Loucy (cell line): Measurements from ENCODE around the gene PACRG.

Experiments used
- H2AFZ ChIP-seq: fragments of 200-600 bp; sonication (generic); 2 replicates; pipeline ENCODE4 v1.6.0; 2016; ENCODE audit warnings: antibody characterized with exemption, mild to moderate bottlenecking, low read length, moderate library complexity
- H3F3A ChIP-seq: fragments of 200-600 bp; 2 replicates; pipeline ENCODE4 v1.6.0; 2016; ENCODE audit warnings: antibody characterized with exemption, low read depth, mild to moderate bottlenecking
- H3K27me3 ChIP-seq: fragments of 200-600 bp; sonication (generic); 2 replicates; pipeline ENCODE4 v1.6.1; 2014; ENCODE audit warnings: low read length, mild to moderate bottlenecking; ENCODE audit not compliant: insufficient read depth, poor library complexity, severe bottlenecking
- H3K36me3 ChIP-seq: fragments of 200-600 bp; sonication (generic); 2 replicates; pipeline ENCODE4 v1.6.1; 2016; ENCODE audit warnings: low read length; ENCODE audit not compliant: insufficient read depth
- H3K4me1 ChIP-seq: fragments of 200-600 bp; sonication (generic); 2 replicates; pipeline ENCODE4 v1.5.1; 2014; ENCODE audit warnings: low read length, mild to moderate bottlenecking; ENCODE audit not compliant: insufficient read depth, poor library complexity, severe bottlenecking
- H3K4me2 ChIP-seq: fragments of 200-600 bp; sonication (generic); 2 replicates; pipeline ENCODE4 v1.6.0; 2014; ENCODE audit warnings: antibody characterized with exemption, low read length, low read depth, mild to moderate bottlenecking; ENCODE audit not compliant: poor library complexity, severe bottlenecking
- H3K4me3 ChIP-seq: fragments of 200-600 bp; sonication (generic); 2 replicates; pipeline ENCODE4 v1.5.1; 2014; ENCODE audit warnings: low read length, mild to moderate bottlenecking, mixed read lengths; ENCODE audit not compliant: poor library complexity, severe bottlenecking
- H3K79me2 ChIP-seq: fragments of 200-600 bp; sonication (generic); 2 replicates; pipeline ENCODE4 v1.6.1; 2014; ENCODE audit warnings: low read length; ENCODE audit not compliant: insufficient read depth
- H3K9ac ChIP-seq: fragments of 200-600 bp; sonication (generic); 2 replicates; pipeline ENCODE4 v1.6.0; 2014; ENCODE audit warnings: mild to moderate bottlenecking, low read depth, low read length, moderate library complexity; ENCODE audit not compliant: poor library complexity, severe bottlenecking
- H3K9me2 ChIP-seq: fragments of 200-600 bp; sonication (generic); replicated peaks from 2 replicates; pipeline ENCODE4 v1.6.1; 2016; ENCODE audit warnings: low read depth, low read length, mixed read lengths
- H3K9me3 ChIP-seq: fragments of 200-600 bp; sonication (generic); 2 replicates; pipeline ENCODE4 v1.6.1; 2014; ENCODE audit warnings: mild to moderate bottlenecking, antibody characterized with exemption, low read length, low read depth; ENCODE audit not compliant: insufficient read depth
- H4K20me1 ChIP-seq: fragments of 200-600 bp; sonication (generic); 2 replicates; pipeline ENCODE4 v1.6.0; 2014; ENCODE audit warnings: antibody characterized with exemption, low read length, mild to moderate bottlenecking; ENCODE audit not compliant: insufficient read depth, poor library complexity, severe bottlenecking
- CTCF ChIP-seq: fragments of 200-600 bp; sonication (generic); conservative IDR thresholded peaks from 2 replicates; pipeline ENCODE4 v1.5.1; 2014; ENCODE audit warnings: mild to moderate bottlenecking, antibody characterized with exemption, low read length
- EZH2phosphoT487 ChIP-seq: fragments of 200-600 bp; IDR thresholded peaks from 2 replicates; pipeline ENCODE4 v1.6.1; 2018; ENCODE audit warnings: antibody characterized with exemption, mild to moderate bottlenecking, moderate library complexity, borderline replicate concordance

The PACRG gene

GRCh38 chr6:162941128-162941527 lies 213.4 kb downstream of the PACRG start:
- Histone ChIP-seq H3K9ac (no peak overlapping the region), H3F3A (no peaks in the 10 kb centered on the region), H2AFZ (no peak overlapping the region), H3K4me1 (no peaks in the 10 kb centered on the region), H3K36me3 (no peaks in the 10 kb centered on the region), H3K4me3 (no peak overlapping the region), H3K9me3 (no peaks in the 10 kb centered on the region; the same call in 1 of the 2 replicates), H3K27me3 (no peaks in the 10 kb centered on the region), H3K79me2 (no peaks in the 10 kb centered on the region), H3K4me2 (no peak overlapping the region), H3K9me2 (no peaks in the 10 kb centered on the region), H4K20me1 (no peaks in the 10 kb centered on the region)
- TF ChIP-seq CTCF (no peak), EZH2phosphoT487 (no peak)

- TF ChIP-seq EZH2phosphoT487 (no peak), CTCF (no peak)
- H2AFZ ChIP-seq, result no peak overlapping the region
- H3K4me1 ChIP-seq, result no peaks in the 10 kb centered on the region
- no peaks in the 10 kb centered on the region for H3K36me3 ChIP-seq
- no peak overlapping the region for H3K9ac ChIP-seq
- no peaks in the 10 kb centered on the region for H3K9me2 ChIP-seq
- no peaks in the 10 kb centered on the region for H3K79me2 ChIP-seq
- no peaks in the 10 kb centered on the region for H3K27me3 ChIP-seq
- H4K20me1 ChIP-seq, result no peaks in the 10 kb centered on the region
- no peak overlapping the region for H3K4me2 ChIP-seq
- H3K4me3 ChIP-seq, result no peak overlapping the region
- no peaks in the 10 kb centered on the region; the same call in 1 of the 2 replicates for H3K9me3 ChIP-seq
- no peaks in the 10 kb centered on the region for H3F3A ChIP-seq
Observed at GRCh38 chr6:162942866-162943265, 215.1 kb downstream of the PACRG start.

GRCh38 chr6:162943369-162943768 lies 215.6 kb downstream of the PACRG start:
- H2AFZ ChIP-seq, result no peak overlapping the region
- TF ChIP-seq CTCF (no peak), EZH2phosphoT487 (no peak)
- no peak overlapping the region for H3K4me2 ChIP-seq
- H3K4me1 ChIP-seq, result no peaks in the 10 kb centered on the region
- H3F3A ChIP-seq, result no peaks in the 10 kb centered on the region
- no peaks in the 10 kb centered on the region; the same call in 1 of the 2 replicates for H3K9me3 ChIP-seq
- H3K79me2 ChIP-seq, result no peaks in the 10 kb centered on the region
- no peak overlapping the region for H3K4me3 ChIP-seq
- no peaks in the 10 kb centered on the region for H3K27me3 ChIP-seq
- no peaks in the 10 kb centered on the region for H3K9me2 ChIP-seq
- no peaks in the 10 kb centered on the region for H4K20me1 ChIP-seq
- H3K36me3 ChIP-seq, result no peaks in the 10 kb centered on the region
- no peak overlapping the region for H3K9ac ChIP-seq
